GM12878 (cell line): ENCODE measurements around the gene C14orf119. TPM values are rescaled to one million over a fixed set of nuclear protein-coding genes. Genes with fewer than 3 reads are reported as not detected.

Source experiments
- CBFB ChIP-seq: IDR thresholded peaks from 2 replicates; pipeline ENCODE4 v1.6.1; 2016; ENCODE audit warnings: antibody characterized with exemption, low read depth
- CUX1 ChIP-seq: IDR thresholded peaks from 2 replicates; pipeline ENCODE4 v1.6.1; 2012; ENCODE audit warnings: improper control_type of control experiment, low read depth, low read length; ENCODE audit not compliant: insufficient replicate concordance
- DPF2 ChIP-seq: fragments of 450-650 bp; IDR thresholded peaks from 2 replicates; pipeline ENCODE4 v1.6.1; 2017; ENCODE audit warnings: mild to moderate bottlenecking
- POLR2A ChIP-seq: IDR thresholded peaks from 2 replicates; pipeline ENCODE4 v1.6.1; 2011; ENCODE audit warnings: low read depth, mild to moderate bottlenecking, low read length
- PRDM15 ChIP-seq: fragments of 450-650 bp; formaldehyde crosslinking; IDR thresholded peaks from 2 replicates; pipeline ENCODE4 v1.4.0; 2020; ENCODE audit warnings: mild to moderate bottlenecking, moderate library complexity
- RELA ChIP-seq: fragments of 450-650 bp; IDR thresholded peaks from 2 replicates; pipeline ENCODE4 v1.8.0; 2014; ENCODE audit warnings: borderline replicate concordance; ENCODE audit not compliant: partially characterized antibody
- TCF12 ChIP-seq: IDR thresholded peaks from 2 replicates; pipeline ENCODE4 v1.6.1; 2011; ENCODE audit warnings: low read depth, mild to moderate bottlenecking, low read length
- polyA plus RNA-seq, 11 experiments: library from polyadenylated mRNA; depleted of rRNA in 4 of 11; unstranded in 6 of 11; stranded (reverse) in 5 of 11; fragments of >200 nt; fragmentation: Nextera tagmentation in 4 of 11; fragmentation: Illumina TruSeq in 1 of 11; extraction: Ambion mirVana in 4 of 11; extraction: Trizol in 1 of 11; gene quantifications; 1 replicate in 1 of 11; 2 replicates in 10 of 11; pipeline versions ENCODE4 v1.2.1 to v1.2.3, GENCODE V29; 2011 to 2016; ENCODE audit warnings: inconsistent platforms in 2 of 11, missing spikeins in 2 of 11, low read depth in 1 of 11
- total RNA-seq, 4 experiments: library from RNA; depleted of rRNA in 3 of 4; stranded (reverse); fragments of >200 nt in 3 of 4; fragmentation: Illumina TruSeq in 1 of 4; extraction: Trizol in 1 of 4; gene quantifications; 2 replicates each; pipeline versions ENCODE4 v1.2.1 to v1.2.3, GENCODE V29; 2013 to 2021

Gene C14orf119
- total and polyA plus RNA-seq, 10 of the 15 experiments (the other 5 are each of a cell fraction or from before 2014, with no cell fraction given): 32.3 to 228 (median 57.6) TPM

GRCh38 chr14:23053426-23053825 is 41.9 kb upstream of the C14orf119 start (continued):
- no peak for TF ChIP-seq RELA
- no peak for TF ChIP-seq DPF2
- TF ChIP-seq PRDM15: no peak
- TF ChIP-seq CBFB: no peak
- no peak for TF ChIP-seq TCF12
- TF ChIP-seq POLR2A: no peak
- TF ChIP-seq CUX1: no peak
